GM12878 (cell line): ENCODE measurements around the gene MED13L. TPM values are rescaled to one million over a fixed set of nuclear protein-coding genes. Genes with fewer than 3 reads are reported as not detected.

ENCODE experiments used
- ATAC-seq: fragments of 200-7000 bp; cut with Tn5 transposase; 3 replicates; pipeline ENCODE4 v1.9.1; 2020; ENCODE audit warnings: mild to moderate bottlenecking, moderate library complexity
- BruUV-seq: library from RNA; stranded (reverse); fragments of 400-500 nt; replicated peaks from 2 replicates; lab custom pipeline; 2021; lab: Mats Ljungman, UMichigan
- CTCF ChIA-PET: fragments of 300-600 bp; sonication (Branson Sonifier 250); formaldehyde crosslinking; extraction: SDS; loops from one replicate; lab custom pipeline; 2021; ENCODE audit warnings: inconsistent platforms; lab: Yijun Ruan, JAX
- POLR2A ChIA-PET: fragments of 350-600 bp; formaldehyde crosslinking; extraction: SDS; loops from one replicate; lab custom pipeline; 2021; ENCODE audit warnings: inconsistent platforms; lab: Charles Lee
- RAD21 ChIA-PET: fragments of 300-600 bp; sonication (Branson Sonifier 250); formaldehyde crosslinking; loops from one replicate; lab custom pipeline; 2023; ENCODE audit warnings: antibody characterized with exemption; ENCODE audit not compliant: unreplicated experiment; lab: Charles Lee
- SMC1A ChIA-PET: fragments of 300-600 bp; sonication (Branson Sonifier 250); formaldehyde crosslinking; loops from one replicate; lab custom pipeline; 2023; ENCODE audit not compliant: unreplicated experiment, uncharacterized antibody; lab: Charles Lee
- DNase-seq: peaks from one replicate; pipeline ENCODE4 v3.0.0-alpha.2; 2011; ENCODE audit warnings: low read depth, low spot score
- FAIRE-seq: peaks from 3 replicates; lab custom pipeline; 2011; peaks lifted over from hg19 to GRCh38; lab: Jason Lieb, UNC
- H2AFZ ChIP-seq: 2 replicates; pipeline ENCODE4 v1.6.0; 2011; ENCODE audit warnings: low read depth, low read length, control low read depth; ENCODE audit not compliant: control insufficient read depth
- H3K27ac ChIP-seq: 2 replicates; pipeline ENCODE4 v1.5.1; 2011; ENCODE audit warnings: control low read depth; ENCODE audit not compliant: control insufficient read depth, insufficient read depth
- H3K27me3 ChIP-seq, 2 experiments: replicated peaks in 1 of 2; 2 replicates each; pipeline versions ENCODE4 v1.6.0 to v1.6.1; 2011; ENCODE audit warnings: low read length in 1 of 2; ENCODE audit not compliant: control insufficient read depth in 2 of 2, insufficient read depth in 2 of 2
- H3K36me3 ChIP-seq, 2 experiments: 2 replicates each; pipeline ENCODE4 v1.5.1; 2011; ENCODE audit warnings: low read length in 1 of 2; ENCODE audit not compliant: control insufficient read depth in 2 of 2, insufficient read depth in 2 of 2
- H3K4me1 ChIP-seq: 2 replicates; pipeline ENCODE4 v1.6.1; 2011; ENCODE audit warnings: mild to moderate bottlenecking, low read length, moderate library complexity, mixed read lengths; ENCODE audit not compliant: control insufficient read depth, insufficient read depth
- H3K4me2 ChIP-seq: 2 replicates; pipeline ENCODE4 v1.6.0; 2011; ENCODE audit warnings: control low read depth; ENCODE audit not compliant: control insufficient read depth, insufficient read depth
- H3K4me3 ChIP-seq: fragments of 200-600 bp; sonication (generic); 2 replicates; pipeline ENCODE4 v1.5.1; 2016
- H3K79me2 ChIP-seq: 2 replicates; pipeline ENCODE4 v1.6.0; 2011; ENCODE audit warnings: low read length; ENCODE audit not compliant: control insufficient read depth, insufficient read depth
- H3K9ac ChIP-seq: 2 replicates; pipeline ENCODE4 v1.8.0; 2011; ENCODE audit warnings: low read length, control low read depth, mixed read lengths; ENCODE audit not compliant: control insufficient read depth, insufficient read depth
- H3K9me3 ChIP-seq: replicated peaks from 3 replicates; pipeline ENCODE4 v1.5.1; 2011; ENCODE audit warnings: mild to moderate bottlenecking, low read length; ENCODE audit not compliant: control insufficient read depth, insufficient read depth
- H4K20me1 ChIP-seq: 2 replicates; pipeline ENCODE4 v1.6.0; 2011; ENCODE audit not compliant: control insufficient read depth, insufficient read depth
- CREB1 ChIP-seq: IDR thresholded peaks from 2 replicates; pipeline ENCODE4 v1.6.1; 2012; ENCODE audit warnings: low read depth, mild to moderate bottlenecking, inconsistent platforms
- HDAC2 ChIP-seq: fragments of 200-600 bp; sonication (generic); IDR thresholded peaks from 2 replicates; pipeline ENCODE4 v1.6.1; 2017
- IRF4 ChIP-seq: IDR thresholded peaks from 2 replicates; pipeline ENCODE4 v1.6.1; 2011; ENCODE audit warnings: low read depth, low read length
- YY1 ChIP-seq: IDR thresholded peaks from 2 replicates; pipeline ENCODE4 v1.6.1; 2011; ENCODE audit warnings: low read depth, mild to moderate bottlenecking, low read length
- WGBS: methylation state at CpG from one replicate; pipeline ENCODE4 v1.1.6; 2016; ENCODE audit warnings: low lambda C conversion rate; ENCODE audit not compliant: insufficient replicate concordance, insufficient coverage; ENCODE audit errors: missing lambda C conversion rate; 5-methylcytosine and 5-hydroxymethylcytosine counted together
- in situ Hi-C: fragments of 300-500 bp; cut with MboI; formaldehyde crosslinking; loops from 9 replicates; pipeline ENCODE4 v1.14.3; 2018; ENCODE audit warnings: mixed read lengths
- intact Hi-C: fragments of 100-400 bp; cut with micrococcal nuclease; formaldehyde crosslinking; loops from one replicate; pipeline ENCODE4 v1.14.2; 2022; ENCODE audit not compliant: unreplicated experiment
- polyA plus RNA-seq, 11 experiments: library from polyadenylated mRNA; depleted of rRNA in 4 of 11; unstranded in 6 of 11; stranded (reverse) in 5 of 11; fragments of >200 nt; fragmentation: Nextera tagmentation in 4 of 11; fragmentation: Illumina TruSeq in 1 of 11; extraction: Ambion mirVana in 4 of 11; extraction: Trizol in 1 of 11; gene quantifications; 1 replicate in 1 of 11; 2 replicates in 10 of 11; pipeline versions ENCODE4 v1.2.1 to v1.2.3, GENCODE V29; 2011 to 2016; ENCODE audit warnings: inconsistent platforms in 2 of 11, missing spikeins in 2 of 11, low read depth in 1 of 11
- total RNA-seq, 4 experiments: library from RNA; depleted of rRNA in 3 of 4; stranded (reverse); fragments of >200 nt in 3 of 4; fragmentation: Illumina TruSeq in 1 of 4; extraction: Trizol in 1 of 4; gene quantifications; 2 replicates each; pipeline versions ENCODE4 v1.2.1 to v1.2.3, GENCODE V29; 2013 to 2021
- TF ChIP-seq, protein P1 (sequence below): IDR thresholded peaks from 2 replicates; pipeline ENCODE4 v1.6.1; 2012; ENCODE audit warnings: improper control_type of control experiment, low read depth, low read length; ENCODE audit not compliant: insufficient replicate concordance
- TF ChIP-seq, protein P2 (sequence below): IDR thresholded peaks from 2 replicates; pipeline ENCODE4 v1.6.1; 2011; ENCODE audit warnings: borderline replicate concordance, low read depth, mild to moderate bottlenecking, moderate library complexity, mixed read lengths, low read length; ENCODE audit not compliant: insufficient read depth; ENCODE audit errors: extremely low read length
- TF ChIP-seq, protein P3 (sequence below): fragments of 150-350 bp; IDR thresholded peaks from 2 replicates; pipeline ENCODE4 v1.6.1; 2014; ENCODE audit warnings: mild to moderate bottlenecking, low read depth, low read length

MED13L gene
- total and polyA plus RNA-seq, 10 of the 15 experiments (the other 5 are each of a cell fraction or from before 2014, with no cell fraction given): 3.7 to 30.1 (median 9.1) TPM

DNA sequence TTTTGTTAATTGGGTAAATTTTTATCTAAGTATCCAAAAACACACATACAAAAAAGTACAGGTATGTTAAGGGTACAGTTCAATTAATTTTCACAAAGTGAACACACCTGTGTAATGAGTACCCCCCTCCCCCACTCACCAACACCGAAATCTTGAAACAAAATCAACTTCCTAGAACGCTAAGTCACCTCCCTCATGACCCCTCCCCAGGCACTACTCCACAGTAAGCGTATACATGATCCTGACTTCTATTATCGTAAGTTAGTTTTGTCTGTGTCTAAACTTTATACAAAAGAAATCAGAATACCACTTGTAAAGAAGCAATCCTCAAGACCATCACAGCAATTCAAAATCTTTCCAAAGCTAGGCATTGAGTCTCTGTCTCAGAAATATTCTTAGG is 100.5 kb downstream of the MED13L start (continued):
- TF ChIP-seq, protein P1, sequence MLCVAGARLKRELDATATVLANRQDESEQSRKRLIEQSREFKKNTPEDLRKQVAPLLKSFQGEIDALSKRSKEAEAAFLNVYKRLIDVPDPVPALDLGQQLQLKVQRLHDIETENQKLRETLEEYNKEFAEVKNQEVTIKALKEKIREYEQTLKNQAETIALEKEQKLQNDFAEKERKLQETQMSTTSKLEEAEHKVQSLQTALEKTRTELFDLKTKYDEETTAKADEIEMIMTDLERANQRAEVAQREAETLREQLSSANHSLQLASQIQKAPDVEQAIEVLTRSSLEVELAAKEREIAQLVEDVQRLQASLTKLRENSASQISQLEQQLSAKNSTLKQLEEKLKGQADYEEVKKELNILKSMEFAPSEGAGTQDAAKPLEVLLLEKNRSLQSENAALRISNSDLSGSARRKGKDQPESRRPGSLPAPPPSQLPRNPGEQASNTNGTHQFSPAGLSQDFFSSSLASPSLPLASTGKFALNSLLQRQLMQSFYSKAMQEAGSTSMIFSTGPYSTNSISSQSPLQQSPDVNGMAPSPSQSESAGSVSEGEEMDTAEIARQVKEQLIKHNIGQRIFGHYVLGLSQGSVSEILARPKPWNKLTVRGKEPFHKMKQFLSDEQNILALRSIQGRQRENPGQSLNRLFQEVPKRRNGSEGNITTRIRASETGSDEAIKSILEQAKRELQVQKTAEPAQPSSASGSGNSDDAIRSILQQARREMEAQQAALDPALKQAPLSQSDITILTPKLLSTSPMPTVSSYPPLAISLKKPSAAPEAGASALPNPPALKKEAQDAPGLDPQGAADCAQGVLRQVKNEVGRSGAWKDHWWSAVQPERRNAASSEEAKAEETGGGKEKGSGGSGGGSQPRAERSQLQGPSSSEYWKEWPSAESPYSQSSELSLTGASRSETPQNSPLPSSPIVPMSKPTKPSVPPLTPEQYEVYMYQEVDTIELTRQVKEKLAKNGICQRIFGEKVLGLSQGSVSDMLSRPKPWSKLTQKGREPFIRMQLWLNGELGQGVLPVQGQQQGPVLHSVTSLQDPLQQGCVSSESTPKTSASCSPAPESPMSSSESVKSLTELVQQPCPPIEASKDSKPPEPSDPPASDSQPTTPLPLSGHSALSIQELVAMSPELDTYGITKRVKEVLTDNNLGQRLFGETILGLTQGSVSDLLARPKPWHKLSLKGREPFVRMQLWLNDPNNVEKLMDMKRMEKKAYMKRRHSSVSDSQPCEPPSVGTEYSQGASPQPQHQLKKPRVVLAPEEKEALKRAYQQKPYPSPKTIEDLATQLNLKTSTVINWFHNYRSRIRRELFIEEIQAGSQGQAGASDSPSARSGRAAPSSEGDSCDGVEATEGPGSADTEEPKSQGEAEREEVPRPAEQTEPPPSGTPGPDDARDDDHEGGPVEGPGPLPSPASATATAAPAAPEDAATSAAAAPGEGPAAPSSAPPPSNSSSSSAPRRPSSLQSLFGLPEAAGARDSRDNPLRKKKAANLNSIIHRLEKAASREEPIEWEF: no peak

GRCh38 chr12:116174904-116175303 is 102.6 kb downstream of the MED13L start:
- TF ChIP-seq HDAC2 (no peak), CREB1 (no peak), IRF4 (no peak), YY1 (no peak)
- TF ChIP-seq, protein P2, sequence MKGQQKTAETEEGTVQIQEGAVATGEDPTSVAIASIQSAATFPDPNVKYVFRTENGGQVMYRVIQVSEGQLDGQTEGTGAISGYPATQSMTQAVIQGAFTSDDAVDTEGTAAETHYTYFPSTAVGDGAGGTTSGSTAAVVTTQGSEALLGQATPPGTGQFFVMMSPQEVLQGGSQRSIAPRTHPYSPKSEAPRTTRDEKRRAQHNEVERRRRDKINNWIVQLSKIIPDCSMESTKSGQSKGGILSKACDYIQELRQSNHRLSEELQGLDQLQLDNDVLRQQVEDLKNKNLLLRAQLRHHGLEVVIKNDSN: no peak
- TF ChIP-seq, protein P3, sequence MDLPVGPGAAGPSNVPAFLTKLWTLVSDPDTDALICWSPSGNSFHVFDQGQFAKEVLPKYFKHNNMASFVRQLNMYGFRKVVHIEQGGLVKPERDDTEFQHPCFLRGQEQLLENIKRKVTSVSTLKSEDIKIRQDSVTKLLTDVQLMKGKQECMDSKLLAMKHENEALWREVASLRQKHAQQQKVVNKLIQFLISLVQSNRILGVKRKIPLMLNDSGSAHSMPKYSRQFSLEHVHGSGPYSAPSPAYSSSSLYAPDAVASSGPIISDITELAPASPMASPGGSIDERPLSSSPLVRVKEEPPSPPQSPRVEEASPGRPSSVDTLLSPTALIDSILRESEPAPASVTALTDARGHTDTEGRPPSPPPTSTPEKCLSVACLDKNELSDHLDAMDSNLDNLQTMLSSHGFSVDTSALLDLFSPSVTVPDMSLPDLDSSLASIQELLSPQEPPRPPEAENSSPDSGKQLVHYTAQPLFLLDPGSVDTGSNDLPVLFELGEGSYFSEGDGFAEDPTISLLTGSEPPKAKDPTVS: no peak
- H3K4me1 ChIP-seq: no peaks in the 10 kb centered on the region
- CTCF ChIA-PET: interaction anchor here (1.3 kb wide), 1 partner anchor 21 kb away, joined by 3 read pairs; no protein-coding TSS in a partner anchor
- ATAC-seq (no peak), DNase-seq (no peak), FAIRE-seq (no peak)
- peaks cover 6% of the 10 kb centered on the region; the same call in 1 of the 2 replicates for H3K79me2 ChIP-seq
- H2AFZ ChIP-seq: no peak overlapping the region
- no peak overlapping the region for H3K4me3 ChIP-seq
- H3K4me2 ChIP-seq: no peak overlapping the region
- no peak overlapping the region for H3K27ac ChIP-seq
- SMC1A ChIA-PET: no interaction called here
- no peak overlapping the region for H3K9ac ChIP-seq
- 98% methylated on average over 4 of the region's 4 CpGs for WGBS
- H3K9me3 ChIP-seq: no peaks in the 10 kb centered on the region
- H3K27me3 ChIP-seq: no peaks in the 10 kb centered on the region
- in situ Hi-C loops (no loop called here), intact Hi-C loops (no loop called here)
- POLR2A ChIA-PET: no interaction called here
- RAD21 ChIA-PET: no interaction called here
- H3K36me3 ChIP-seq: no peaks in the 10 kb centered on the region
- BruUV-seq: no TSS peak
- no peaks in the 10 kb centered on the region; the same call in 1 of the 2 replicates for H4K20me1 ChIP-seq
